Stimulated activated CD8-positive, alpha-beta memory T cell treated with anti-CD3 and anti-CD28 coated beads, Interleukin-7, amount 100 ng/mL, for 48 hours (primary cell): Measurements from ENCODE around the gene TMEM97.
A peak's percentile ranks its signal among the peaks of the same experiment; 100 is the strongest.

ENCODE experiments used
- DNase-seq, 2 donors: peaks; one replicate each; pipeline ENCODE4 v3.0.0-alpha.2; 2020; ENCODE audit warnings: low read depth in 1 of 2; ENCODE audit errors: extremely low read depth in 1 of 2

The TMEM97 gene

DNA sequence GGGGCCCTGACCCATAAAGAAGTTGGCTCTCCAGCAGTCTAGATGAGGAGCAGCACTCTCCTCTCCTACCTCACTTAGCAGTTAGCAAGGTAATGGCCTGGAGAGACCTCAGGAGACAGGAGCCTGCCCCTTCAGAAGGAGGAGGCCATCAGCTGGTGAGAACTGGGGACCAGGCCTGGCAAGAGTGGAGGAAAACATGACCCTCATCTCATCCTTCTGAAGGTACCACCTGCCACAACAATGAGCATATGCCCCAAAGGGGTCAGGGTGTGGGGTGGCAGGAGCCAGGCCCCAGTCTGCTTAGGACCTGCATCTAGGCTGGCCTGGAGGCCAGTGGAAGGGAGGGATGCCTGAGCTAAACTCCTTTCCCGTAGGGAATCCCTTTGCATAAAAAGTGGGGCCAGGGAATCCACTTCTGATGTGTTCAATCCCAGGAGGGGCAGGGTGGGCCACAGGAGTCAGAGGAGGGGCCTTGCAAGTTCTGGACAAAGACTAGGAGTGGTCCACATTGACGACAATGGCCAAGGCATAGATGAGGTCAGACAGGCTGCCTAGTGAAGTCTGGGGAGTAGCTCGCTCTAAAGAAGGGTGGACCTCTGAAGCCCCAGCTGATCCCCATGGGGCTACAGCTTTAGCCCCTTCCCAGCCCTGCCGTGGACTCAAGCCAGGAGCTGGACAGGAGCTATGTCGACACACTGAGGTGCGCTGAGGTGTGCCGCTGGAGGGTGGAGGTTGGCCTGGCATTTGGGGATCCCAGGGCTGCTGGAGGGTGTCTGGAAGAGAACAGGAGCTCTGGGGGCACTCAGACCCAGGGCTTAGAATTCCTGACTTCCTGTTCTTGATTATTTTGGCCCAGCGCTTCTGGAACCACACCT, 45.0 kb downstream of the TMEM97 start:
- DNase-seq: no peak

DNA sequence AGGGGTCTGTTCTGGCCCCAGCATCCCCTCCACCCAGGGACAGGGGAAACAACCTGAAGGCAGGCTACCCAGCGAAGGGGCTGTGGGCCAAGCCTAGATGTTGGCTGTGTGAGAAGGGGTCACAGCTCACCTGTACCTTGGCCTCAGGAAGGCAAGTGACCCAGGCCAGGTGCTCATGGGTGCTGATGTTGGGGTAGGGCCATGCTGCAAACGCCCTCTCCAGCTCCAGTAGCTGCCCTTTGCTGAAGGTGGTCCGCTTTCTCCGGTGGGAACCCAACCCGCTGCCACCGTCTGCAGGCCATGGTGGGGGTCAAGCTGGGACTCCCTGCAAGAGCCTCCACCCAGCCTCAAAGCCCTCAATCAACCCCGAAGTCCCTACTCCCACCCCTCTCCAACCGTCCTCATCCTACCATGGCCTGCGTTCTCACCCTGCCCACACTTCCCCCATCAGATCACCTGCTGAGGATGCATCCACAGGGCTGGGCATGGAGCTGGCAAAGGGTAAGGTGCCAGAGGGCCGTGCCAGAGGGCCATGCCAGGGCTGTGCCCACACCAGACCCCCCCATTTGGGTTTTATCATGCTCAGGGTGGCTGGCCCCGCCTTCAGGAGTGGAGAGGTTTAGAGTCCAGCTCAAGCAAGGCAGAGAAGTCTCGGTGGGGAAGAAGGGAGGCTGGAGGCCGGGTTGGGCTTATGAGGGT, 45.8 kb downstream of the TMEM97 start, which contains the start of gene SEBOX:
Gene SEBOX, minus strand, starts transcription at position 535 of the 699 bp plus-strand sequence. Its CDS starts 48 bp downstream, at position 487.
- no peak for DNase-seq

DNA sequence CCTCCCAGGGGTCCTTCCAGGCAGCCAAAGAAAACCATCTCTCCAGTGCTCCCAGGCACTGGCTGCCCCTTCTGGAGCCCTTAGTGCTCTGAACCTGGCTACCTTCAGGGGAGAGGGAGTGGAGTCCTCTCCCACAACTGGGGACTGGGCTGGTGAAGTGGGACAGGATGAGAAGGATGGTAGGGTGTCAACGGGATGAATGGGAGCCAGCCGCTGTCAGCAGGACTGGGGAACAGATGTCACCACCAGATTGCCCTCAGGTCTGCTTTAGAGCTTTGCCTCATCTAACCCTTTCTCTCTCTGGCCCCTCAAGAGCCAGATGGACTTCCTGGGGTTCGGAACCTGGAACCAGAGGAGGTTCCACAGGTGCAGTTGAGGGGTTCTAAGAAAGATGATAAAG, 46.5 kb downstream of the TMEM97 start:
- no peak for DNase-seq

- no peak for DNase-seq
These were observed 47.6 kb downstream of the TMEM97 start for GRCh38 chr17:28366605-28367004.

DNA sequence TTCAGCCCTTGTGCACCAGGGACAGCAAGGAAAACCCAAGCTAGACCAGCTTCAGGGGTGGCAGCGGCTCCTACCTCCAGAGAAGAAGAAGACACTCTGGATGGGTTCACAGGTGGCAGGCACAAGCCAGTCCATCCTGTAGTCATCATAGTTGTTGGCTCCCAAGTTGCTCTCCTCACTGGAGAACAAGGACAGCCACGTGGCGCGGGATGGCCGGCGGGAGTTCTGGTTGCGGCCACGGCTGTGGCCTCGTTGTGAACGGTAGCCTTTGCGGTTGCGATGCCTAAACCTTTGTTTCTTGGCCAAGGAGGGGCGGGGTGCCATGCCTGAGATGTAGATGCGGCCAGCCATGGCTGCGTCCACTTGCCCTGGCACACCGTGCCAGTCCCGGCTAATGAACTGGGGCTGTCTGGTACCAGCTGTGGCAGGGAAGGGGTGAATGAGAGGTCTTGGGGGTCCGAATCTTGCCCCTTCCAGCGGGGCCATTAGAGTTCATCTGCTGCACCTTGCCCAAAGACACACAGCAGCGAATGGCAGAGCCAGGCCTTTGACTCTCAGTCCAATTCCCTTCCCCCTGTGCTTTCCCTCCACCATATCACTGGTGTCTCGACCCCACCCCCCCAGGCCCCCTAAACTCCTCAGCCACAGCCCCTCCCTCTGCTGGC, 48.8 kb downstream of the TMEM97 start:
- DNase-seq: no peak

GRCh38 chr17:28368306-28368831, 49.4 kb downstream of the TMEM97 start:
- no peak for DNase-seq

DNA sequence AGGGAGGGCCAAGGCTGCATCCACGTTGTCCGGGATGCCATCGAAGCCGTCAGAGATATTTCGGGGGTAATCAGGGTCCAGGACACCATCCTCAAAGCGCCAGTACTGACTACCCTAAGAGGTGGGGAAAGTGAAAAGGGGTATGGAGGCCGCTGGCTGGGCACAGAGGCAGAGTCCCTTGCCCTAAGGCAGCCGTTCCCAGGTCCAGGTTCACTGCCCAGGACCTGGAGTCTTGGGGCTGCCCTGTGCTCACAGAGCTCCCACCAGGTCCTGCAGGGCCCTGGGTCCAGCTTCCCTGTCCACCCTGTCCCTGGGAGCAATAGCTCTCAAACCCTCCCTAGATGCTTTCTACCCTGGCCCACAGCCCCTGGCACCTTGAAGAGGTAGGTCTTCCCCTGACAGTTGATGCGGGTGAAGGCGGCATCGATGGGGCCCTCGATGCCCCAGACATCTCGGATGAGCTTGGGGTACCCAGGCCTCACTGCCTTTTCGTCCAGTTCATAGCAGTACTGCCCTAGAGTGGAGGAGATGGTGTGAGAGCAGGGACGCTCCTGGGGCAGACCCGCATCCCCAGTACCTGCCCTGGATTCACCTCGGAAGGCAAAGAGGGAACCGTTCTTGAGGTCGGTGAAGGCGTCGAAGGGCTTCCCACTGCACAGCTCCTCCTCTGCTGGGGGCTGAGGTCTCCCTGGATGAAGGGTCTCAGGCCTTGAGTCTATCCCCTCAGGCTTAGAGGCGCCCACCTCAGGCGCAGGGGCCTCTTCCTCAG, 50.1 kb downstream of the TMEM97 start:
- no peak for DNase-seq

- no peak for DNase-seq
These were observed 50.7 kb downstream of the TMEM97 start for GRCh38 chr17:28369684-28370034.

DNA sequence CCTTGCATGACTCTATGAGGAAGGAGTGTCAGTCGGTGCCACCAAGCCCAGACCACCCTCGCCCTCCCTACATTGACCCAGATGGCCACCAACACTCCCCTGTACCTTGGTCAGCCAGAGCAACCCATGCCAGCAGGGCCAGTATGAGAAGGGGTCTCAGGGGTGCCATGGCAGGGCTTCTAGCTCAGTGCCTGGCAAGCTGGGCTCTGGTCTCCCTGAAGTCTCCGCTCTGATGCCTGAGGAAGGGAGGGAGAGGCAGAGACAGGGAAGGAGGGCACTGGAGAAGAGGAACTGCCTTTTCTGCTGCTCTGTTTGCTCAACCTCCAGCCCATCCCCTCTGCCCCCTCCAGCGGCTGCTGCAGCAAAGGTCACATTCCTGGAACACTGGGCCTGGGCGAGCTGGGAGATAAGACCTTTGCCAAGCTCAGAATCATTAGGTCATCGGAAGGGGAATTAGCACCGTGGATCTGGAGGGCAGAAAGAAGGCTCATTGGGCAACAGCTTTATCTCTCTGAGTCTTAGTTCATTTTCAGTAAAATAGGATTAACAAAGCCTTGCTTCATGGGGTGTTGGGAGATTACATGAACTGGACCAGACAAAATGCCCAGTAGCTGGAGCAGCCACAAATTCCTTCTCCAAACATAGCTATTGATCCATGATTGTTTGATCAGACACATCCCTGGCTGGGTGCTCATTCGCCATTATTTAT, 51.2 kb downstream of the TMEM97 start, which contains the start of gene VTN:
Gene VTN, minus strand, starts transcription at position 273 of the 709 bp plus-strand sequence. Its CDS starts 104 bp downstream, at position 169.
- no peak for DNase-seq

DNA sequence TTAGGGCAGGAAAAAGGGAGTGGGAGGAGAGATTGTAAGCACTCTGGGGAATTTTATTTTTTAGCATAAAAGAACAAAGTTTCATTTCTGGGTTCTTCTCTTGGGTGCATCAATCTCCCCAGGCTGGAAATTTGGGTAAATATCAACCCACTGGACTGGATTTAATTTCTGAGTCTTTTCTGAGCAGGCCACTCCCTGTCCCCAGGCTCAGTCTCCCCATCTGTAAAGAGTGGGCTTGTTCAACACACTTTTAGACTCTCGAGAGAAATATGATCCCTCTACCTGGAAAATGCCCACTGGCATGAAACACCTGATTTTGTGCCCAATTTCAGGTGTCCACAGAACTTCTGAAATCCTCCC, 51.7 kb downstream of the TMEM97 start:
- no peak for DNase-seq

- peak; percentile 78 to 91 for DNase-seq
These were observed 52.5 kb downstream of the TMEM97 start, which contains the start of gene SARM1 for GRCh38 chr17:28371245-28372202. Gene SARM1, plus strand, starts transcription at chr17:28371694. Its CDS starts 339 bp downstream, at chr17:28372033.

GRCh38 chr17:28372203-28372944, 53.4 kb downstream of the TMEM97 start:
- DNase-seq: no peak

DNA sequence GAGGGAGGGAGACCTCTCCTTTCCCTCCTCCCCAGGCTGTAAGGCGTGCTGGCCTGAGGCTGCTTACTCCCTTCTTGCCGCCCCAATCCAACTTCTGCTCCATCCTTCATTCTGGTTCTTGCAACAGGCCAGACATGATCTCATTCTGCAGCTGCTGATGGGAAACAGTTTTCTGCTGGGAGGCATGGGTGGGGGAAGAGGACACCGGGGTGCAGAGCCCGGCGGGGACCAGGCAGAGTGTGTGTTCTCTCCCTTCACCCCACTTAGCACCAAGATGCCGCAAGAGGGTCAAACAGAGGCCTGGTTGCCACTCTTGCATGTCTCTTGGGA, 53.9 kb downstream of the TMEM97 start:
- no peak for DNase-seq
